B cell (primary cell): ENCODE data around the gene RNF4.

Experiments
- EZH2 ChIP-seq: IDR thresholded peaks from 2 replicates; pipeline ENCODE4 v1.6.1; 2012; ENCODE audit warnings: borderline replicate concordance, low read depth, mild to moderate bottlenecking, moderate library complexity, low read length; ENCODE audit not compliant: insufficient read depth, poor library complexity, severe bottlenecking
- TF ChIP-seq, protein P1 (sequence below): fragments of 200-600 bp; IDR thresholded peaks from one replicate; pipeline ENCODE4 v1.8.0; 2022; ENCODE audit warnings: antibody characterized with exemption, mild to moderate bottlenecking

DNA sequence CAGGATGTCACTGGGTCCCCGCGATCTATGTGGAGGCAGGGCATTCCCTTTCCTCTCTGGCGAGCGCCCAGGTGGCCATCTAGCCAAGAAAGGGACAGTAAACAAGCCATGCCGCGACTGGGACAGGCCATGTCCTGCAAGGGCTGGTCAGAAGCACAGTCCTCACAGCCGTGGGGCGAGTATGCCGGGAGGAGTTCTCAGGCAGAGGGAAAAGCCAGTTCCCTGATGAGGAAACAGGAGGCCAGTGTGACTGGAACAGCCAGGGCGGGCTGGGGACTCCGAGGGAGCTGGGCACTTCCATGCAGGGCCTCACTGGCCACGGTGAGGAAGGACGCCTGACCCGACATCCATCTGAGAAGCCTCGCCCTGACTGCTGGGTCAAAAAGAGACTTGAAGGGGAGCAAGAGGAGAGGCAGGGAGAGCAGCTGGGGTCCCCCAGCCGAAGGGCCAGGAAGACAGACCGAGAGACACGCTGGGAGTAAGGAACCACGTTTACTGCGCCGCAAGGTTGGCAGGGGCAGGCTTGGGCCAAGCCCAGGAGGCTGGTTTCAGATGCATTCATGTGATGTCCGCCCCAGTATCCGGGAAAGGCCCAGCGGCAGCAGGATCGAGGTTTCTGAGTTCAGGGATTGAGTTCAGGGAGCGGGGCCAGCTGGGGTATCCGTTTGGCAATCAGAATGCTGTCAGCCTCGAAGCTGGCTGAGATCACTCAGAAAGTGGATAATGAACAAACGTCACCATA lies 35.1 kb upstream of the RNF4 start:
- TF ChIP-seq, protein P1, sequence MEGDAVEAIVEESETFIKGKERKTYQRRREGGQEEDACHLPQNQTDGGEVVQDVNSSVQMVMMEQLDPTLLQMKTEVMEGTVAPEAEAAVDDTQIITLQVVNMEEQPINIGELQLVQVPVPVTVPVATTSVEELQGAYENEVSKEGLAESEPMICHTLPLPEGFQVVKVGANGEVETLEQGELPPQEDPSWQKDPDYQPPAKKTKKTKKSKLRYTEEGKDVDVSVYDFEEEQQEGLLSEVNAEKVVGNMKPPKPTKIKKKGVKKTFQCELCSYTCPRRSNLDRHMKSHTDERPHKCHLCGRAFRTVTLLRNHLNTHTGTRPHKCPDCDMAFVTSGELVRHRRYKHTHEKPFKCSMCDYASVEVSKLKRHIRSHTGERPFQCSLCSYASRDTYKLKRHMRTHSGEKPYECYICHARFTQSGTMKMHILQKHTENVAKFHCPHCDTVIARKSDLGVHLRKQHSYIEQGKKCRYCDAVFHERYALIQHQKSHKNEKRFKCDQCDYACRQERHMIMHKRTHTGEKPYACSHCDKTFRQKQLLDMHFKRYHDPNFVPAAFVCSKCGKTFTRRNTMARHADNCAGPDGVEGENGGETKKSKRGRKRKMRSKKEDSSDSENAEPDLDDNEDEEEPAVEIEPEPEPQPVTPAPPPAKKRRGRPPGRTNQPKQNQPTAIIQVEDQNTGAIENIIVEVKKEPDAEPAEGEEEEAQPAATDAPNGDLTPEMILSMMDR, result no peak
- TF ChIP-seq EZH2, result no peak
